ENCODE measurements around the gene SNAPC4.
A peak's percentile ranks its signal among the peaks of the same experiment; 100 is the strongest.
"Not testable (repeated sequence)": the region's sequence is repeated elsewhere in the genome, so short reads cannot be mapped to it uniquely, and the experiment has no call there.

Gene SNAPC4

GRCh38 chr9:136358016-136358415 is 42.0 kb downstream of the SNAPC4 start:
- no peak for DNase-seq

- DNase-seq, result no peak
Observed at GRCh38 chr9:136357202-136357725, 42.7 kb downstream of the SNAPC4 start.

DNA sequence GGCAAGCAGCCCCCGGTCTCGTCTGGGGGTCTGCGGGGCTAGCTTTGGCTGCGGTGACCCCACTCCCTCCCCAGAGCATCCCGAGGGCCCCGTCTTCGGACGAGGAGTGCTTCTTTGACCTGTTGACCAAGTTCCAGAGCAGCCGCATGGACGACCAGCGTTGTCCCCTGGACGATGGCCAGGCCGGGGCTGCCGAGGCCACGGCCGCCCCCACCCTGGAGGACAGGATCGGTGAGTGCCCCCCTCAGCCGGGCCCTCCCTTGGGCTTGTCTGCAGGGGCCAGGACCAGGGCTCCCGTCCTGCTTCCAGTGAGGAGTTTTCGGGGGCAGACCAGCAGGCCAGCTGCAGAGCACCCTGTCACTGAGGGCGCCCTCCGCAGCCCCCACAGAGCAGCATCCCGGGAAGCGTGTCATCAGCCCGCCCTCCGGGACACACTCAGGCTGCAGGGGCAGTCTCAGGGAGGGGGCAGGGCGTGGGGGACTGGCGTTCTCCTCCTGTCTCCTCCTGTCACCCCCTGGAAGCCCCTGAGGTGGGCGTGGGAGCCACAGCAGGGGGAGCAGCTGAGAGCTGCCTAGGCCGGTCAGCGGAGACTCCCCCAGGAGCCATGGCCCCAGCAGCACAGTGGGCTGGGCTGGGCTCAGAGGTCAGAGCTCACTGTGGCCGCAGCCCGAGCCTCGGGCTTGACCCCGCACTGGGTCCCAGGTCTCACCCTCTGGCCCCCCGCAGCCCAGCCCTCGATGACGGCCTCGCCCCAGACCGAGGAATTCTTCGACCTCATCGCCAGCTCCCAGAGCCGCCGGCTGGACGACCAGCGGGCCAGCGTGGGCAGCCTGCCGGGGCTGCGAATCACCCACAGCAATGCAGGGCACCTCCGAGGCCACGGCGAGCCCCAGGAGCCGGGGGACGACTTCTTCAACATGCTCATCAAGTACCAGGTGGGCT is 44.1 kb downstream of the SNAPC4 start:
- DNase-seq, result no peak

DNA sequence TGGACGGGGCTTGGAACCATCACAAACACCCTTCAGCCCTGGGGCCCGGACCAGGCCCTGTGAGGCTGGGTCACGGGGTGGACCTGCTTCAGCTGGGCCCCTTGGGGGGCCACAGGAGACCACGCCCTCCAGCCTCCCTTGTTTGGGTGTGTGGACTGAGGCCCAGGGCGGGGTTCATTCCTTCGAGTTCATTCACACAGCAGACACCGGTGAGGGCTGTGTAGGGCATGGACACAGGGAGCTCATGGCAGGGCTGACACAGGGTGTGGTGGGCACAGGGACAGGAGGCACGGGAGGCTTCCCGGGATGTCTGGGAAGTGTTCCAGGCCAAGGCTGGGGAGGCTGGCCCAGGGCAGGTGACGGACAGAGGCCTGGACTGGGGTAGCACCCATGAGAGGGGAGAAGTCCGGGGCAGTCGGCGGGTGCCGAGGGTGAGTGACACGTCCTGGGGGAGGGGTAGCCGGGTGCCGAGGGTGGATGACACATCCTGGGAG is 45.3 kb downstream of the SNAPC4 start:
- no peak for DNase-seq

DNA sequence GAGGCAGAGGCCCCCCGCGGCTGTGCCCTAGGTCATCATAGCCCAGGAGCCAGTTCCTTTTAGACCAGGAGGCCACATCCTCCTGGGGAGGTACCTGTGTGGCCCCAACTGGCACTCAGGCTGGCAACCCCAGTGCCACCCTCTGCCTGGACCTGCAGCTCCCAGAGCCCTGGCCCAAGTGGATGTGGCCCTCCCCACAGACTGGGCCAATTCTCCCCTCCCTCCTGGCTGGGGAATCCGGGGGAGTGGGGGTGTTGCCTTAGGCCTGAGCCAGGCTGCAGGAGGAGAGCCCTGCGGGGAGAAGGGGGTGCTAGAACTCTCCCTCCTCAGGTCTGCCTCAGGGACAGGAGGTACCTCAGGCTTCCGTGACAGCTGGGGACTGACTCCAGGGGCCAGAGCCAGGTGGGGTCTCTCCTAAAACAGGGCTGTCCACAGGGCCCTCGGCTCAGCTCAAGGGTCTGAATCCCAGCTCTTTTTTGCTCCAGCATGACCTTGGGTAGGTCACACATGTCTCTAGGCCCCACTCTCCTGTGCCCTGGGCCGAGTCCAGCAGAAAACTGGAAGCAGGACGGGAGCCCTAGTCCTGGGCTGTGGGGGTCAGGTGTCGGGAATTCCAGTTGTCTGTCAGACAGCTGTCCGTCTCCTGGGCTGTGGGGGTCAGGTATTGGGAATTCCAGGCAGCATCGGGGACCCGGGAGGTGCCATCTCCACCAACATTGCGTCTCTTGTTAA is 46.0 kb downstream of the SNAPC4 start:
- no peak for DNase-seq

DNA sequence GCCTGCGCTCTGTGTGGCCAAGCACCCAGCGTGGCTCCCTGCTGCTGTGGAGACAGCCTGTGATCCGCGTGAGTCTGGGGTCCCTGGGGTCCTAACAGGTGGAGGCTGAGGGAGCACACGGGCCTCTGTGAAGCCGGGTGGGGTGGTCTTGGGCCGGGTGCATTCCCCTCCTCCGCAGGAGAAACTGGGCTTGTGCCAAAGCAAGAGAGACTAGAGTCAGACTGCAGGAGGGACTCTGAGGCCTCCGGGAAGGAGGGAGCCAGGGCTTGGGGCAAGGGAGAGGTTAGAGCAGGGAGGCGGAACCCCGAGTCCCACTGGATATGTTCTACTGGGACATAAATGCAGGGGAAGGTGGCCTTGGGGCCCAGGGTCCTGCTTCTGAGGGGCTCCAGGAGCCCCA is 46.9 kb downstream of the SNAPC4 start:
- no peak for DNase-seq

DNA sequence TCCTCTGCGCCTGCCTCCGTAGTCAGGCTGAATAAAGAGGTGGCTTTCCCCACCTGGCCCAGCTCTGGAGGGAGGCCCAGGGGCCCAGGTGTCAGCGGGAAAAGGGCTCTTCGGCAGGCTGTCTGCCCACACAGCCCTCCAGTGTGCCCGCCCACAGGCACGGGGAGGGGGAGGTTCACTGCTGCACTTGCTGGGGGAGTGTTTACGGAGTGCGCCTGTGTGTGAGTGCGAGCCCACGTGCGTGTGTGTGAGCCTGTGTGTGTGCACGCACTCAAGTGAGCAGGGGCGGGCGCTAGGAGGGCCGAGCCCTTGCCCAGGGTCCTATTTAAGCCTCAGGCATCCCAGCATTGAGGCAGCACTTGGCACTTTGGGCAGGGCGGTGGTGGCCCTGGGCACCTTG is 47.3 kb downstream of the SNAPC4 start:
- no peak for DNase-seq

DNA sequence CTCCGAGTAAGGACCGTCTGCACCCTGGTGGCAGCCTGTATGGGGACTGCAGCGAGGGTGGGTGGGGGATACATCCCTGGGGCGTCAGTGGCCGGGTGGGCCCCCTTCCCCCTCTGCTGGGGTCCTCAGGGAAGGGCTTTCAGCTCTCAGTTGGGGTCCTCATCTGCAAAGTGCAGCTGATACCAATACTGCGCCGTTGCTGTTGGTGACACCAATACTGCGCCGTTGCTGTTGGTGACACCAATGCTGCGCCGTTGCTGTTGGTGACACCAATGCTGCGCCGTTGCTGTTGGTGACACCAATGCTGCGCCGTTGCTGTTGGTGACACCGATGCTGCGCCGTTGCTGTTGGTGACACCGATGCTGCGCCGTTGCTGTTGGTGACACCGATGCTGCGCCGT is 48.1 kb downstream of the SNAPC4 start:
- DNase-seq, result not testable (repeated sequence)

DNA sequence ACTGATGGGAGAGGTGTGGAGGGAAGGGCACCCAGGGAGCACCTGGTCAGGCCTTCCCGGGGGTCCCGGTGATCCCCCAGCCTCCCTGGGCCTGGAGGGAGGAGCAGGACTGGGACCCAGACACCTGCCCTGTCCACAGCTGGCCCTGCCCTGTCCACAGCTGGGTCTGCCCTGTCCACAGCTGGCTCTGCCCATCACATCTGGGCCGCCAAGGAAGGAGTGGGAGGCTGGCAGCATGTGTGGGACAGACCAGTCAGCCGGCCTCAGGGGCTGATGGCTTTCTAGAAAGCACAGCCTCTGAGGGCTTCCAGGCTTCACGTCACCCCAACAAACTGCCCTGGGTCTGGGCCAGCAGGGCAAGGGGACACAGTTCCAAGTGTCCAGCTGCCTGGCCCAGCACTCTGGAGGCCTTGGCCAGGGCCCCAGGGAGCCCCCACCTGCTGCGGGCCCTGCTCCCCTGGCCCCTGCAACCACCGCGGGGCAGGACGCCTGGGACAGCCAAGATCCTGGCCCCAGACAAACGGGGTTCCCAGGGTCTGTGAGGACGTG is 48.6 kb downstream of the SNAPC4 start:
- DNase-seq, result peak in 3 of 51 donors; percentile 22 to 40 (median 38)

Data from hypothalamus (tissue), 51 donors.